Endodermal cell (in vitro differentiated cells): ENCODE measurements around the gene PCGF1. TPM values are rescaled to one million over a fixed set of nuclear protein-coding genes. Genes with fewer than 3 reads are reported as not detected.
"Not testable (repeated sequence)": the region's sequence is repeated elsewhere in the genome, so short reads cannot be mapped to it uniquely, and the experiment has no call there.

Experiments used
- DNase-seq: peaks from one replicate; pipeline ENCODE4 v3.0.0-alpha.2; 2017
- H3K27ac ChIP-seq: 2 replicates; pipeline ENCODE4 v1.5.1; 2013; ENCODE audit warnings: mild to moderate bottlenecking, low read depth, low read length, moderate library complexity
- H3K27me3 ChIP-seq: 2 replicates; pipeline ENCODE4 v1.6.1; 2013; ENCODE audit warnings: mild to moderate bottlenecking, low read length, moderate library complexity; ENCODE audit not compliant: insufficient read depth, control insufficient read depth, poor library complexity, severe bottlenecking
- H3K36me3 ChIP-seq: 2 replicates; pipeline ENCODE4 v1.7.0; 2013; ENCODE audit warnings: mild to moderate bottlenecking, low read length, moderate library complexity; ENCODE audit not compliant: control insufficient read depth, insufficient read depth
- H3K4me1 ChIP-seq: one replicate; pipeline ENCODE4 v1.7.0; 2013; ENCODE audit warnings: low read length; ENCODE audit not compliant: control insufficient read depth, insufficient read depth
- H3K4me3 ChIP-seq: 2 replicates; pipeline ENCODE4 v1.5.1; 2013; ENCODE audit warnings: mild to moderate bottlenecking, low read length, moderate library complexity
- H3K9ac ChIP-seq: 2 replicates; pipeline ENCODE4 v1.6.1; 2013; ENCODE audit warnings: mild to moderate bottlenecking, low read length, moderate library complexity; ENCODE audit not compliant: poor library complexity, severe bottlenecking; ENCODE audit errors: extremely low read depth
- H3K9me3 ChIP-seq: 2 replicates; pipeline ENCODE4 v1.6.1; 2013; ENCODE audit warnings: mild to moderate bottlenecking, low read length, moderate library complexity; ENCODE audit not compliant: control insufficient read depth
- H3K27ac Mint-ChIP-seq: 2 replicates; pipeline ENCODE4 v1.8.0; 2020; ENCODE audit warnings: mixed read lengths
- H3K27me3 Mint-ChIP-seq: 2 replicates; pipeline ENCODE4 v1.8.0; 2021; ENCODE audit warnings: mild to moderate bottlenecking, mixed read lengths; ENCODE audit not compliant: insufficient read depth
- H3K36me3 Mint-ChIP-seq: 2 replicates; pipeline ENCODE4 v1.8.0; 2020; ENCODE audit warnings: low read depth, mixed read lengths
- H3K4me1 Mint-ChIP-seq: 2 replicates; pipeline ENCODE4 v1.8.0; 2020; ENCODE audit warnings: mixed read lengths
- H3K4me3 Mint-ChIP-seq: 2 replicates; pipeline ENCODE4 v1.8.0; 2020; ENCODE audit warnings: mild to moderate bottlenecking, moderate library complexity, mixed read lengths
- H3K9me3 Mint-ChIP-seq: 2 replicates; pipeline ENCODE4 v1.8.0; 2020; ENCODE audit warnings: mild to moderate bottlenecking, mixed read lengths
- CTCF ChIP-seq: fragments of 200-600 bp; sonication (generic); conservative IDR thresholded peaks from 2 replicates; pipeline ENCODE4 v1.5.0; 2021; ENCODE audit warnings: antibody characterized with exemption, mild to moderate bottlenecking
- WGBS, 2 experiments: methylation state at CpG; one replicate each; pipeline versions ENCODE4 v1.1.5 to v1.1.7; 2013; ENCODE audit warnings: missing lambda C conversion rate in 2 of 2, mixed read lengths in 1 of 2; ENCODE audit not compliant: insufficient coverage in 1 of 2, insufficient read length in 1 of 2; 5-methylcytosine and 5-hydroxymethylcytosine counted together
- total RNA-seq, 2 donors: library from RNA; stranded (reverse); fragmentation: NEBNext Ultra II Directional in 1 of 2; extraction: Animal tissue kit (Norgen Biotek cat#: 25700) in 1 of 2; gene quantifications; 2 replicates in 1 of 2; 3 replicates in 1 of 2; pipeline ENCODE4 v1.2.1, GENCODE V29; 2021

The PCGF1 gene
- total RNA-seq, 2 donors from 2014 or later = 15.5 to 21.4 TPM

- Mint-ChIP-seq H3K4me1 (peaks cover 5% of the 10 kb centered on the region), H3K27ac (no peak overlapping the region), H3K27me3 (no peaks in the 10 kb centered on the region), H3K4me3 (no peak overlapping the region), H3K36me3 (peaks cover 22% of the 10 kb centered on the region), H3K9me3 (no peaks in the 10 kb centered on the region)
- no peak for TF ChIP-seq CTCF
- no peak overlapping the region for H3K9ac ChIP-seq
- H3K27me3 ChIP-seq = no peaks in the 10 kb centered on the region
- H3K9me3 ChIP-seq = no peaks in the 10 kb centered on the region
- WGBS, 2 experiments = 98 to 100% methylated on average over 2 of the region's 2 CpGs
- no peak overlapping the region for H3K4me3 ChIP-seq
- peaks cover 10% of the 10 kb centered on the region for H3K36me3 ChIP-seq
- no peak overlapping the region for H3K27ac ChIP-seq
- DNase-seq = no peak
- H3K4me1 ChIP-seq = no peaks in the 10 kb centered on the region
Measured at GRCh38 chr2:74486141-74486540, 21.4 kb downstream of the PCGF1 start.

- not testable (repeated sequence) for H3K27me3 ChIP-seq, H3K4me1 Mint-ChIP-seq, H3K9ac ChIP-seq, H3K27me3 Mint-ChIP-seq, H3K4me1 ChIP-seq, H3K27ac ChIP-seq, H3K9me3 ChIP-seq, H3K9me3 Mint-ChIP-seq, DNase-seq
- peaks cover 17% of the 10 kb centered on the region for H3K36me3 ChIP-seq
- H3K4me3 ChIP-seq = peak overlapping the region; percentile 96
- peaks cover 29% of the 10 kb centered on the region for H3K36me3 Mint-ChIP-seq
- H3K4me3 Mint-ChIP-seq = peak overlapping the region; percentile 86
- 85 to 90% methylated on average over 15 to 19 of the region's 19 CpGs for WGBS, 2 experiments
- peak overlapping the region; percentile 14 for H3K27ac Mint-ChIP-seq
Measured at GRCh38 chr2:74483675-74484164, 23.8 kb downstream of the PCGF1 start.

GRCh38 chr2:74482801-74483674 is 24.5 kb downstream of the PCGF1 start, which contains the start of the genes CCDC142 and TTC31:
Gene CCDC142, minus strand, starts transcription at chr2:74482998. Its CDS starts 161 bp downstream, at chr2:74482837.
Gene TTC31, plus strand, starts transcription at chr2:74483081. Its CDS starts 15 bp downstream, at chr2:74483096.
- H3K27ac ChIP-seq = peak within 1 kb of the TSS; percentile 69

More at GRCh38 chr2:74482801-74483674, 24.5 kb downstream of the PCGF1 start, which contains the start of the genes CCDC142 and TTC31:
- 2% methylated on average over 40 to 50 of the region's 50 CpGs for WGBS, 2 experiments
- H3K27ac Mint-ChIP-seq = peak within 1 kb of the TSS; percentile 98
- H3K27me3 Mint-ChIP-seq = no peaks in the 10 kb centered on the region
- Histone ChIP-seq H3K4me3 (peak within 1 kb of the TSS; percentile 96), H3K36me3 (peaks cover 17% of the 10 kb centered on the region), H3K9ac (peak within 1 kb of the TSS; percentile 78), H3K9me3 (no peaks in the 10 kb centered on the region), H3K4me1 (peaks cover 3% of the 10 kb centered on the region), H3K27me3 (no peaks in the 10 kb centered on the region)
- peaks cover 8% of the 10 kb centered on the region for H3K4me1 Mint-ChIP-seq
- peak; percentile 93 for TF ChIP-seq CTCF
- peaks cover 29% of the 10 kb centered on the region for H3K36me3 Mint-ChIP-seq
- peak within 1 kb of the TSS; percentile 86 for H3K4me3 Mint-ChIP-seq
- H3K9me3 Mint-ChIP-seq = no peaks in the 10 kb centered on the region
- DNase-seq = peak; percentile 98
